HCT116 (cell line): ENCODE data around the gene BCL2L15. TPM values are rescaled to one million over a fixed set of nuclear protein-coding genes. Genes with fewer than 3 reads are reported as not detected.

Experiments used
- ATAC-seq: fragments of 200-7000 bp; cut with Tn5 transposase; 2 replicates; pipeline ENCODE4 v1.9.1; 2020; ENCODE audit warnings: mild to moderate bottlenecking, moderate library complexity
- BruUV-seq: library from RNA; stranded (reverse); fragments of 400-500 nt; replicated peaks from 2 replicates; lab custom pipeline; 2021; lab: Mats Ljungman, UMichigan
- CTCF ChIA-PET: fragments of 300-600 bp; sonication (Branson Sonifier 250); formaldehyde crosslinking; loops from one replicate; lab custom pipeline; 2021; ENCODE audit warnings: antibody characterized with exemption; lab: Charles Lee
- POLR2A ChIA-PET: fragments of 300-600, 350-600 bp; sonication (Branson Sonifier 250); formaldehyde crosslinking; loops from one replicate; lab custom pipeline; 2021; ENCODE audit warnings: antibody characterized with exemption; lab: Charles Lee
- RAD21 ChIA-PET, 2 experiments: fragments of 300-600 bp; sonication (Branson Sonifier 250); formaldehyde crosslinking; loops; one replicate each; lab custom pipeline; 2023; ENCODE audit warnings: low total read pairs in 2 of 2; ENCODE audit not compliant: uncharacterized antibody in 2 of 2, unreplicated experiment in 2 of 2, low non-redundant PET in 1 of 2; lab: Charles Lee
- DNase-seq: peaks from one replicate; pipeline ENCODE4 v3.0.0-alpha.2; 2010; ENCODE audit warnings: low read depth, low spot score
- H2AFZ ChIP-seq: fragments of 200-600 bp; shearing (Covaris generic), sonication (generic); 2 replicates; pipeline ENCODE4 v1.6.1; 2017; ENCODE audit warnings: low read depth, mixed run types, mixed read lengths, antibody characterized with exemption, low read length; ENCODE audit not compliant: poor library complexity, severe bottlenecking
- H3K27ac ChIP-seq: 2 replicates; pipeline ENCODE4 v1.5.1; 2012; ENCODE audit warnings: low read depth, low read length
- H3K27me3 ChIP-seq: fragments of 200-600 bp; sonication (generic); 2 replicates; pipeline ENCODE4 v1.6.1; 2016; ENCODE audit warnings: mixed run types, low read length, mixed read lengths; ENCODE audit not compliant: insufficient read depth
- H3K36me3 ChIP-seq, 2 experiments: fragments of 200-500 bp in 1 of 2; fragments of 200-600 bp in 1 of 2; sonication (Bioruptor generic) in 1 of 2; sonication (generic) in 1 of 2; 2 replicates each; pipeline versions ENCODE4 v1.5.1 to v1.6.1; 2014 to 2016; ENCODE audit warnings: low read length in 2 of 2, inconsistent platforms in 1 of 2, mixed read lengths in 1 of 2, mixed run types in 1 of 2; ENCODE audit not compliant: insufficient read depth in 2 of 2, control insufficient read depth in 1 of 2
- H3K4me1 ChIP-seq, 2 experiments: fragments of 200-600 bp in 1 of 2; sonication (generic) in 1 of 2; 2 replicates each; pipeline versions ENCODE4 v1.5.1 to v1.6.1; 2012 to 2017; ENCODE audit warnings: low read length in 2 of 2, inconsistent platforms in 1 of 2, mild to moderate bottlenecking in 1 of 2, mixed read lengths in 1 of 2, mixed run types in 1 of 2, moderate library complexity in 1 of 2; ENCODE audit not compliant: insufficient read depth in 2 of 2, control insufficient read depth in 1 of 2
- H3K4me2 ChIP-seq: fragments of 200-600 bp; sonication (generic); 2 replicates; pipeline ENCODE4 v1.6.1; 2017; ENCODE audit warnings: mixed run types, low read length, mixed read lengths
- H3K4me3 ChIP-seq, 2 experiments: fragments of 200-600 bp in 1 of 2; sonication (generic) in 1 of 2; replicated peaks in 1 of 2; 2 replicates each; pipeline ENCODE4 v1.5.1; 2011 to 2016; ENCODE audit warnings: low read length in 2 of 2, control low read depth in 1 of 2, low read depth in 1 of 2, mild to moderate bottlenecking in 1 of 2, mixed read lengths in 1 of 2, mixed run types in 1 of 2
- H3K79me2 ChIP-seq: fragments of 200-600 bp; sonication (generic); 2 replicates; pipeline ENCODE4 v1.6.1; 2017; ENCODE audit warnings: mild to moderate bottlenecking, mixed run types, low read length, moderate library complexity, mixed read lengths; ENCODE audit not compliant: insufficient read depth
- H3K9ac ChIP-seq: fragments of 200-600 bp; sonication (generic); 2 replicates; pipeline ENCODE4 v1.6.1; 2016; ENCODE audit warnings: low read length, mixed read lengths
- H3K9me2 ChIP-seq: fragments of 200-600 bp; sonication (generic), shearing (Covaris generic); 2 replicates; pipeline ENCODE4 v1.6.1; 2017; ENCODE audit warnings: mixed run types, mild to moderate bottlenecking, moderate library complexity; ENCODE audit not compliant: insufficient read depth
- H3K9me3 ChIP-seq, 2 experiments: fragments of 200-500 bp in 1 of 2; fragments of 200-600 bp in 1 of 2; sonication (Bioruptor generic) in 1 of 2; sonication (generic) in 1 of 2; 2 replicates each; pipeline ENCODE4 v1.6.1; 2014 to 2017; ENCODE audit warnings: low read length in 2 of 2, mixed read lengths in 2 of 2, inconsistent platforms in 1 of 2, low read depth in 1 of 2, mild to moderate bottlenecking in 1 of 2, mixed run types in 1 of 2, moderate library complexity in 1 of 2; ENCODE audit not compliant: control insufficient read depth in 1 of 2, insufficient read depth in 1 of 2
- H4K20me1 ChIP-seq: fragments of 200-600 bp; sonication (generic), shearing (Covaris generic); 2 replicates; pipeline ENCODE4 v1.6.1; 2017; ENCODE audit warnings: mixed run types, mild to moderate bottlenecking, moderate library complexity; ENCODE audit not compliant: insufficient read depth
- CBX3 ChIP-seq: IDR thresholded peaks from 2 replicates; pipeline ENCODE4 v1.6.1; 2012; ENCODE audit warnings: low read depth
- CEBPB ChIP-seq: IDR thresholded peaks from 2 replicates; pipeline ENCODE4 v1.6.1; 2012; ENCODE audit warnings: low read depth
- EGR1 ChIP-seq: IDR thresholded peaks from 2 replicates; pipeline ENCODE4 v1.6.1; 2012; ENCODE audit warnings: low read depth
- ELF1 ChIP-seq: IDR thresholded peaks from 2 replicates; pipeline ENCODE4 v1.6.1; 2012; ENCODE audit warnings: low read depth, borderline replicate concordance
- EZH2 ChIP-seq: fragments of 200-600 bp; sonication (generic); IDR thresholded peaks from 2 replicates; pipeline ENCODE4 v1.6.1; 2017; ENCODE audit warnings: antibody characterized with exemption, mixed run types
- FOSL1 ChIP-seq: IDR thresholded peaks from 2 replicates; pipeline ENCODE4 v1.6.1; 2012; ENCODE audit warnings: low read depth
- JUND ChIP-seq: IDR thresholded peaks from 2 replicates; pipeline ENCODE4 v1.6.1; 2012
- POLR2A ChIP-seq: IDR thresholded peaks from 2 replicates; pipeline ENCODE4 v1.7.0; 2011; ENCODE audit warnings: borderline replicate concordance; ENCODE audit not compliant: insufficient read depth, insufficient read length; ENCODE audit errors: extremely low read depth
- POLR2AphosphoS5 ChIP-seq: IDR thresholded peaks from 2 replicates; pipeline ENCODE4 v1.6.1; 2011; ENCODE audit warnings: mild to moderate bottlenecking, low read depth, low read length, moderate library complexity
- RAD21 ChIP-seq: IDR thresholded peaks from 2 replicates; pipeline ENCODE4 v1.6.1; 2012; ENCODE audit warnings: low read depth, mild to moderate bottlenecking
- REST ChIP-seq: IDR thresholded peaks from 2 replicates; pipeline ENCODE4 v1.6.1; 2012; ENCODE audit warnings: low read depth
- SP1 ChIP-seq: IDR thresholded peaks from 2 replicates; pipeline ENCODE4 v1.6.1; 2012; ENCODE audit warnings: low read depth
- SRF ChIP-seq: IDR thresholded peaks from 2 replicates; pipeline ENCODE4 v1.6.1; 2012; ENCODE audit warnings: low read depth
- ZBTB33 ChIP-seq: IDR thresholded peaks from 2 replicates; pipeline ENCODE4 v1.6.1; 2011; ENCODE audit warnings: mild to moderate bottlenecking, low read length, moderate library complexity; ENCODE audit not compliant: insufficient replicate concordance; ENCODE audit errors: extremely low read depth
- ZFX ChIP-seq: fragments of 450-650 bp; IDR thresholded peaks from 2 replicates; pipeline ENCODE4 v1.6.1; 2017
- ZNF274 ChIP-seq: fragments of 200-500 bp; sonication (Bioruptor generic); IDR thresholded peaks from 2 replicates; pipeline ENCODE4 v1.6.1; 2014; ENCODE audit warnings: mild to moderate bottlenecking, low read depth, low read length, inconsistent platforms
- intact Hi-C: fragments of 100-400 bp; cut with micrococcal nuclease; formaldehyde crosslinking; loops from 2 replicates; pipeline ENCODE4 v1.10.0; 2022
- total RNA-seq: library from RNA; stranded (reverse); gene quantifications from one replicate; pipeline ENCODE4 v1.2.1, GENCODE V29; 2021; ENCODE audit not compliant: unreplicated experiment

The BCL2L15 gene
- total RNA-seq, 1 experiment from 2014 or later = 0.54 TPM

- no peak for TF ChIP-seq RAD21
- no peak for TF ChIP-seq EGR1
- no peak for TF ChIP-seq ZFX
- no peak for TF ChIP-seq SP1
- TF ChIP-seq ELF1 = no peak
- no peak for TF ChIP-seq POLR2A
- no peak for TF ChIP-seq JUND
- no peak for TF ChIP-seq ZBTB33
- no peak for TF ChIP-seq ZNF274
- no peak for TF ChIP-seq SRF
- no peak for TF ChIP-seq CBX3
- no peak for TF ChIP-seq EZH2
- TF ChIP-seq POLR2AphosphoS5 = no peak
- TF ChIP-seq FOSL1 = no peak
- TF ChIP-seq CEBPB = no peak
- TF ChIP-seq REST = no peak
- Histone ChIP-seq H3K9me2 (no peaks in the 10 kb centered on the region), H3K9me3 (no peaks in the 10 kb centered on the region), H2AFZ (no peak overlapping the region), H3K4me2 (no peak overlapping the region), H3K27ac (no peak overlapping the region), H3K4me3 (no peak overlapping the region), H4K20me1 (no peaks in the 10 kb centered on the region), H3K9ac (no peak overlapping the region), H3K4me1 (peaks cover 4 to 12% of the 10 kb centered on the region in 2 experiments; a peak in 3 of 4 replicates), H3K36me3 (peaks cover 4 to 8% of the 10 kb centered on the region in 2 experiments; a peak in 1 of 4 replicates), H3K79me2 (peaks cover 20% of the 10 kb centered on the region), H3K27me3 (no peaks in the 10 kb centered on the region)
- no TSS peak for BruUV-seq
- ATAC-seq = no peak
- CTCF ChIA-PET = no interaction called here
- RAD21 ChIA-PET = no interaction called here
- POLR2A ChIA-PET = no interaction called here
- no peak for DNase-seq
- intact Hi-C loops = loop anchor here (5.0 to 10.0 kb wide), 2 partner anchors 64 to 766 kb away; no protein-coding TSS in a partner anchor
Measured at GRCh38 chr1:113901191-113901590, 13.8 kb upstream of the BCL2L15 start.
